GM04503 (cell line): ENCODE results near the gene PLOD2.
"Not testable (repeated sequence)": the region's sequence is repeated elsewhere in the genome, so short reads cannot be mapped to it uniquely, and the experiment has no call there.

Experiments used
- DNase-seq: peaks from one replicate; pipeline ENCODE4 v3.0.0-alpha.2; 2012; ENCODE audit warnings: low read depth

Gene PLOD2

GRCh38 chr3:146138902-146139301 is 22.1 kb downstream of the PLOD2 start:
- DNase-seq = no peak

- no peak for DNase-seq
Measured at GRCh38 chr3:146136647-146137046, 24.3 kb downstream of the PLOD2 start.

GRCh38 chr3:146134348-146135117 is 26.5 kb downstream of the PLOD2 start:
- no peak for DNase-seq

GRCh38 chr3:146133441-146133840 is 27.5 kb downstream of the PLOD2 start:
- DNase-seq = no peak

GRCh38 chr3:146131616-146132410 is 29.2 kb downstream of the PLOD2 start:
- DNase-seq = peak; percentile 89

- peak; percentile 92 for DNase-seq
Measured at GRCh38 chr3:146130881-146131371, 30.1 kb downstream of the PLOD2 start.

- no peak for DNase-seq
Measured at GRCh38 chr3:146129750-146130149, 31.2 kb downstream of the PLOD2 start.

- no peak for DNase-seq
Measured at GRCh38 chr3:146128939-146129338, 32.0 kb downstream of the PLOD2 start.

- no peak for DNase-seq
Measured at GRCh38 chr3:146128179-146128578, 32.8 kb downstream of the PLOD2 start.

- peak; percentile 69 for DNase-seq
Measured at GRCh38 chr3:146125951-146126350, 35.0 kb downstream of the PLOD2 start.

- DNase-seq = no peak
Measured at GRCh38 chr3:146124126-146124801, 36.7 kb downstream of the PLOD2 start.

GRCh38 chr3:146117406-146118285 is 43.3 kb downstream of the PLOD2 start:
- peak; percentile 75 for DNase-seq

GRCh38 chr3:146115619-146116018 is 45.4 kb downstream of the PLOD2 start:
- DNase-seq = no peak

GRCh38 chr3:146113804-146114203 is 47.2 kb downstream of the PLOD2 start:
- DNase-seq = not testable (repeated sequence)

GRCh38 chr3:146111337-146111736 is 49.6 kb downstream of the PLOD2 start:
- DNase-seq = no peak

GRCh38 chr3:146110161-146110560 is 50.8 kb downstream of the PLOD2 start:
- no peak for DNase-seq

GRCh38 chr3:146106986-146107385 is 54.0 kb downstream of the PLOD2 start:
- DNase-seq = no peak

- no peak for DNase-seq
Measured at GRCh38 chr3:146104068-146104467, 56.9 kb downstream of the PLOD2 start.

- no peak for DNase-seq
Measured at GRCh38 chr3:146102885-146103284, 58.1 kb downstream of the PLOD2 start.

GRCh38 chr3:146101538-146101937 is 59.4 kb downstream of the PLOD2 start:
- DNase-seq = no peak

- no peak for DNase-seq
Measured at GRCh38 chr3:146100825-146101444, 60.0 kb downstream of the PLOD2 start.
